Measurements from ENCODE around the gene IGF2BP3.

GRCh38 chr7:23482686-23483085 lies 12.4 kb upstream of the IGF2BP3 start:
- TF ChIP-seq CTCF (IDR thresholded peaks at IDR 0.05): no peak
- no peak for TF ChIP-seq POLR2A (IDR thresholded peaks at IDR 0.05)
